GM21619 (cell line): ENCODE data around the gene PRLR.
"Not testable (repeated sequence)": the region's sequence is repeated elsewhere in the genome, so short reads cannot be mapped to it uniquely, and the experiment has no call there.

Experiments used
- ATAC-seq: cut with Tn5 transposase; IDR thresholded peaks from one replicate; pipeline ENCODE4 v1.9.1; 2021; ENCODE audit not compliant: unreplicated experiment

PRLR gene

GRCh38 chr5:35230038-35230611, at the start of gene PRLR:
PRLR (minus strand) TSS chr5:35230487; CDS start chr5:35089620, 140,867 bp downstream.
- peak; percentile 20 for ATAC-seq

GRCh38 chr5:35274839-35275509, 44.7 kb upstream of the PRLR start:
- no peak for ATAC-seq

- ATAC-seq: no peak
Measured at GRCh38 chr5:35269006-35269405, 38.7 kb upstream of the PRLR start.

- no peak for ATAC-seq
Measured at GRCh38 chr5:35266276-35266675, 36.0 kb upstream of the PRLR start.

- ATAC-seq: no peak
Measured at GRCh38 chr5:35264509-35264908, 34.2 kb upstream of the PRLR start.

GRCh38 chr5:35263266-35263877, 33.1 kb upstream of the PRLR start:
- no peak for ATAC-seq

GRCh38 chr5:35253582-35253981, 23.3 kb upstream of the PRLR start:
- no peak for ATAC-seq

GRCh38 chr5:35252963-35253362, 22.7 kb upstream of the PRLR start:
- ATAC-seq: no peak

- ATAC-seq: no peak
Measured at GRCh38 chr5:35248843-35249780, 18.8 kb upstream of the PRLR start.

GRCh38 chr5:35247648-35248034, 17.4 kb upstream of the PRLR start:
- no peak for ATAC-seq

- no peak for ATAC-seq
Measured at GRCh38 chr5:35246900-35247647, 16.8 kb upstream of the PRLR start.

GRCh38 chr5:35246411-35246810, 16.1 kb upstream of the PRLR start:
- ATAC-seq: no peak

GRCh38 chr5:35245371-35245770, 15.1 kb upstream of the PRLR start:
- ATAC-seq: not testable (repeated sequence)

- ATAC-seq: no peak
Measured at GRCh38 chr5:35244171-35244570, 13.9 kb upstream of the PRLR start.

- ATAC-seq: no peak
Measured at GRCh38 chr5:35242702-35243258, 12.5 kb upstream of the PRLR start.

- ATAC-seq: no peak
Measured at GRCh38 chr5:35240892-35241291, 10.6 kb upstream of the PRLR start.

GRCh38 chr5:35239911-35240610, 9.8 kb upstream of the PRLR start:
- no peak for ATAC-seq

- ATAC-seq: no peak
Measured at GRCh38 chr5:35239476-35239875, 9.2 kb upstream of the PRLR start.

GRCh38 chr5:35237580-35238376, 7.5 kb upstream of the PRLR start:
- peak; percentile 83 for ATAC-seq
